Ovary (tissue), 9 donors: Measurements from ENCODE around the gene REC114. TPM values are rescaled to one million over a fixed set of nuclear protein-coding genes. Genes with fewer than 3 reads are reported as not detected.

ENCODE experiments used
- DNase-seq, 5 donors: peaks; one replicate each; pipeline ENCODE4 v3.0.0-alpha.2; 2019 to 2020
- H3K27ac ChIP-seq, 2 donors: fragments of 200-600 bp; one replicate each; pipeline versions ENCODE4 v1.5.1 to v1.8.0; 2019 to 2022
- H3K27me3 ChIP-seq: fragments of 200-600 bp; one replicate; pipeline ENCODE4 v1.8.0; 2022
- H3K36me3 ChIP-seq: fragments of 200-600 bp; sonication (generic); one replicate; pipeline ENCODE4 v1.5.1; 2019
- H3K4me1 ChIP-seq: one replicate; pipeline ENCODE4 v1.8.1; 2013; ENCODE audit warnings: mild to moderate bottlenecking, moderate library complexity; ENCODE audit not compliant: insufficient read depth
- H3K4me3 ChIP-seq: fragments of 200-600 bp; sonication (generic); one replicate; pipeline ENCODE4 v1.5.1; 2017
- H3K9me3 ChIP-seq, 2 donors: fragments of 200-600 bp in 1 of 2; sonication (generic) in 1 of 2; one replicate each; pipeline versions ENCODE4 v1.5.1 to v1.8.1; 2013 to 2019; ENCODE audit warnings: mild to moderate bottlenecking in 1 of 2, moderate library complexity in 1 of 2
- CTCF ChIP-seq, 3 donors: fragments of 450-650 bp in 2 of 3; fragments of 200-600 bp in 1 of 3; IDR thresholded peaks; one replicate each; pipeline versions ENCODE4 v1.5.1 to v1.8.0; 2016 to 2022; ENCODE audit warnings: antibody characterized with exemption in 3 of 3, mild to moderate bottlenecking in 1 of 3
- EP300 ChIP-seq: sonication (generic); formaldehyde crosslinking; IDR thresholded peaks from one replicate; pipeline ENCODE4 v1.6.1; 2017; ENCODE audit warnings: antibody characterized with exemption
- POLR2A ChIP-seq: fragments of 450-650 bp; IDR thresholded peaks from one replicate; pipeline ENCODE4 v1.6.1; 2017; ENCODE audit warnings: antibody characterized with exemption, mild to moderate bottlenecking, moderate library complexity
- WGBS, 3 donors: extraction: QIAGEN DNeasy Blood & Tissue Kit in 1 of 3; methylation state at CpG; one replicate each; pipeline versions ENCODE4 v1.1.5 to v1.1.7; 2013 to 2017; 5-methylcytosine and 5-hydroxymethylcytosine counted together
- intact Hi-C, 4 donors: fragments of 100-400 bp; cut with DNase I; formaldehyde crosslinking; loops; one replicate each; pipeline versions ENCODE4 v1.11.0 to v1.15.1; 2022 to 2023
- polyA plus RNA-seq, 2 donors: library from polyadenylated mRNA; stranded (reverse); fragments of 200-250 nt in 1 of 2; fragments of 350-450 nt in 1 of 2; fragmentation: Illumina TruSeq in 1 of 2; extraction: RNeasy Lipid Tissue Mini Kit (QIAGEN cat#74804) in 1 of 2; gene quantifications; one replicate each; pipeline ENCODE4 v1.2.3, GENCODE V29; 2013 to 2014
- total RNA-seq, 7 donors: library from RNA; depleted of rRNA in 2 of 7; stranded (reverse); fragments of >200 nt in 2 of 7; fragmentation: NEBNext Ultra II Directional in 3 of 7; extraction: Animal tissue kit (Norgen Biotek cat#: 25700) in 3 of 7; gene quantifications; one replicate each; pipeline versions ENCODE4 v1.1.0 to v1.2.4, GENCODE V29; 2016 to 2023
- donor health status: DM: no; HTN: no; CAD: no; lungs with moderate emphysema.
- donor health status: DM: no; HTN: no; CAD: no.
- donor health status: Bipolar disorder and iron deficiency.
- donor health status: DM: yes; HTN: yes; CAD: no.
- donor health status: DM: no; HTN: no; CAD: no.
- donor health status: DM: yes; HTN: yes; CAD: no.

REC114 gene
- total and polyA plus RNA-seq, 9 donors = 0.51 TPM; not detected in 8

- intact Hi-C loops = no loop called here
- TF ChIP-seq EP300 (no peak), POLR2A (no peak), CTCF (IDR thresholded peaks at IDR 0.05) (no peak)
- no peaks in the 10 kb centered on the region for H3K4me1 ChIP-seq
- no peak overlapping the region for H3K27ac ChIP-seq
- H3K9me3 ChIP-seq = no peaks in the 10 kb centered on the region
- no peaks in the 10 kb centered on the region for H3K36me3 ChIP-seq
- DNase-seq = no peak
- H3K27me3 ChIP-seq = no peaks in the 10 kb centered on the region
- H3K4me3 ChIP-seq = no peak overlapping the region
- 53 to 59% (median 59%) methylated on average over 5 of the region's 5 CpGs for WGBS, 3 donors
Measured at GRCh38 chr15:73584699-73585420, 141.9 kb downstream of the REC114 start.

GRCh38 chr15:73585871-73586654 lies 143.1 kb downstream of the REC114 start:
- 83 to 89% (median 88%) methylated on average over 5 of the region's 5 CpGs for WGBS, 3 donors
- intact Hi-C loops = no loop called here
- no peaks in the 10 kb centered on the region for H3K27me3 ChIP-seq
- DNase-seq = no peak
- H3K36me3 ChIP-seq = no peaks in the 10 kb centered on the region
- no peak overlapping the region for H3K4me3 ChIP-seq
- TF ChIP-seq POLR2A (no peak), EP300 (no peak), CTCF (IDR thresholded peaks at IDR 0.05) (no peak)
- no peaks in the 10 kb centered on the region for H3K4me1 ChIP-seq
- H3K27ac ChIP-seq = no peak overlapping the region
- H3K9me3 ChIP-seq = no peaks in the 10 kb centered on the region

- no peak for DNase-seq
Measured at GRCh38 chr15:73589766-73590165, 146.8 kb downstream of the REC114 start.

GRCh38 chr15:73590263-73590662 lies 147.3 kb downstream of the REC114 start:
- intact Hi-C loops = no loop called here
- no peaks in the 10 kb centered on the region for H3K36me3 ChIP-seq
- WGBS, 3 donors = 93 to 96% (median 96%) methylated on average over 5 of the region's 5 CpGs

More at GRCh38 chr15:73589766-73590165, 146.8 kb downstream of the REC114 start:
- Histone ChIP-seq H3K4me1 (peaks cover 3% of the 10 kb centered on the region), H3K36me3 (no peaks in the 10 kb centered on the region), H3K4me3 (no peak overlapping the region), H3K9me3 (no peaks in the 10 kb centered on the region), H3K27ac (no peak overlapping the region), H3K27me3 (no peaks in the 10 kb centered on the region)
- 97 to 100% (median 100%) methylated on average over 1 of the region's 1 CpG for WGBS, 3 donors
- intact Hi-C loops = no loop called here
- no peak for TF ChIP-seq EP300
- no peak for TF ChIP-seq CTCF (IDR thresholded peaks at IDR 0.05)
- no peak for TF ChIP-seq POLR2A

More at GRCh38 chr15:73590263-73590662, 147.3 kb downstream of the REC114 start:
- DNase-seq = no peak
- Histone ChIP-seq H3K27ac (no peak overlapping the region), H3K27me3 (no peaks in the 10 kb centered on the region), H3K4me1 (peaks cover 3% of the 10 kb centered on the region), H3K9me3 (no peaks in the 10 kb centered on the region), H3K4me3 (no peak overlapping the region)
- no peak for TF ChIP-seq EP300
- TF ChIP-seq CTCF (IDR thresholded peaks at IDR 0.05) = no peak
- no peak for TF ChIP-seq POLR2A
